Thyroid gland (tissue), 4 donors: ENCODE data around the gene FAM234A.

Source experiments
- POLR2A ChIP-seq, 2 donors: fragments of 450-650 bp; IDR thresholded peaks; one replicate each; pipeline ENCODE4 v1.6.1; 2017; ENCODE audit warnings: antibody characterized with exemption in 2 of 2, mild to moderate bottlenecking in 2 of 2, moderate library complexity in 1 of 2
- TF ChIP-seq, protein P1 (sequence below), 6 experiments: fragments of 200-600 bp in 3 of 6; fragments of 450-650 bp in 3 of 6; sonication (generic) in 3 of 6; IDR thresholded peaks; one replicate each; pipeline ENCODE4 v1.5.1; 2016 to 2019; ENCODE audit warnings: antibody characterized with exemption in 6 of 6, mild to moderate bottlenecking in 2 of 6, inconsistent platforms in 1 of 6, moderate library complexity in 1 of 6

DNA sequence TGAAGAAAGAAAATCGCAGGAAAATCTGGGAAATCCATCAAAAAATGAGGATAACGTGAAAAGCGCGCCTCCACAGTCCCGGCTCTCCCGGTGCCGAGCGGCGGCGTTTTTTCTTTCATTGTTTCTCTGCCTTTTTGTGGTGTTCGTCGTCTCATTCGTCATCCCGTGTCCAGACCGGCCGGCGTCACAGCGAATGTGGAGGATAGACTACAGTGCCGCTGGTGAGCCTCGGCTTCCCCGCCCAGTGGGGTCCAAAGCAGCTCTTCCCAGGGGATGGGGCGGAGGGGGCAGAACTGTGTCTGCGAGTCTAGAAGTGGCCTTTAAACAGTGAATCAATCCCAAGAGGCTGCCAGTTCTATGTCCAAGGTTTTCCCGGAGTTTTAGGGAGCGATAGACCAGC, 19.8 kb downstream of the FAM234A start:
- TF ChIP-seq, protein P1, sequence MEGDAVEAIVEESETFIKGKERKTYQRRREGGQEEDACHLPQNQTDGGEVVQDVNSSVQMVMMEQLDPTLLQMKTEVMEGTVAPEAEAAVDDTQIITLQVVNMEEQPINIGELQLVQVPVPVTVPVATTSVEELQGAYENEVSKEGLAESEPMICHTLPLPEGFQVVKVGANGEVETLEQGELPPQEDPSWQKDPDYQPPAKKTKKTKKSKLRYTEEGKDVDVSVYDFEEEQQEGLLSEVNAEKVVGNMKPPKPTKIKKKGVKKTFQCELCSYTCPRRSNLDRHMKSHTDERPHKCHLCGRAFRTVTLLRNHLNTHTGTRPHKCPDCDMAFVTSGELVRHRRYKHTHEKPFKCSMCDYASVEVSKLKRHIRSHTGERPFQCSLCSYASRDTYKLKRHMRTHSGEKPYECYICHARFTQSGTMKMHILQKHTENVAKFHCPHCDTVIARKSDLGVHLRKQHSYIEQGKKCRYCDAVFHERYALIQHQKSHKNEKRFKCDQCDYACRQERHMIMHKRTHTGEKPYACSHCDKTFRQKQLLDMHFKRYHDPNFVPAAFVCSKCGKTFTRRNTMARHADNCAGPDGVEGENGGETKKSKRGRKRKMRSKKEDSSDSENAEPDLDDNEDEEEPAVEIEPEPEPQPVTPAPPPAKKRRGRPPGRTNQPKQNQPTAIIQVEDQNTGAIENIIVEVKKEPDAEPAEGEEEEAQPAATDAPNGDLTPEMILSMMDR (IDR thresholded peaks at IDR 0.05) = no peak
- TF ChIP-seq POLR2A (IDR thresholded peaks at IDR 0.05) = no peak
